Bronchial epithelial cell (primary cell): ENCODE results near the gene PRAME. TPM values are rescaled to one million over a fixed set of nuclear protein-coding genes. Genes with fewer than 3 reads are reported as not detected.

Experiments
- DNase-seq: peaks from one replicate; pipeline ENCODE4 v3.0.0-alpha.2; 2010; ENCODE audit warnings: low read depth
- FAIRE-seq: peaks from 2 replicates; lab custom pipeline; 2011; peaks lifted over from hg19 to GRCh38; lab: Jason Lieb, UNC
- H3K27me3 ChIP-seq: 2 replicates; pipeline ENCODE4 v1.5.1; 2011; ENCODE audit warnings: low read length; ENCODE audit not compliant: control insufficient read depth, insufficient read depth
- H3K36me3 ChIP-seq: 2 replicates; pipeline ENCODE4 v1.5.1; 2011; ENCODE audit warnings: low read length; ENCODE audit not compliant: control insufficient read depth, insufficient read depth
- H3K4me3 ChIP-seq: 2 replicates; pipeline ENCODE4 v1.5.1; 2011; ENCODE audit warnings: mild to moderate bottlenecking, low read depth, low read length, control low read depth
- CTCF ChIP-seq: IDR thresholded peaks from 2 replicates; pipeline ENCODE4 v1.5.1; 2011; ENCODE audit warnings: mild to moderate bottlenecking, moderate library complexity, low read length, control low read depth, inconsistent platforms; ENCODE audit not compliant: insufficient read depth, severe bottlenecking
- total RNA-seq: library from RNA; depleted of rRNA; stranded (reverse); fragments of >200 nt; gene quantifications from 2 replicates; pipeline ENCODE4 v1.2.1, GENCODE V29; 2014

PRAME gene
- total RNA-seq, 1 donor from 2014 or later: not detected

- FAIRE-seq (no peak), DNase-seq (no peak)
- Histone ChIP-seq H3K4me3 (no peak overlapping the region), H3K27me3 (no peaks in the 10 kb centered on the region), H3K36me3 (no peaks in the 10 kb centered on the region)
- no peak for TF ChIP-seq CTCF
Observed at GRCh38 chr22:22527312-22527711, 31.8 kb downstream of the PRAME start.

DNA sequence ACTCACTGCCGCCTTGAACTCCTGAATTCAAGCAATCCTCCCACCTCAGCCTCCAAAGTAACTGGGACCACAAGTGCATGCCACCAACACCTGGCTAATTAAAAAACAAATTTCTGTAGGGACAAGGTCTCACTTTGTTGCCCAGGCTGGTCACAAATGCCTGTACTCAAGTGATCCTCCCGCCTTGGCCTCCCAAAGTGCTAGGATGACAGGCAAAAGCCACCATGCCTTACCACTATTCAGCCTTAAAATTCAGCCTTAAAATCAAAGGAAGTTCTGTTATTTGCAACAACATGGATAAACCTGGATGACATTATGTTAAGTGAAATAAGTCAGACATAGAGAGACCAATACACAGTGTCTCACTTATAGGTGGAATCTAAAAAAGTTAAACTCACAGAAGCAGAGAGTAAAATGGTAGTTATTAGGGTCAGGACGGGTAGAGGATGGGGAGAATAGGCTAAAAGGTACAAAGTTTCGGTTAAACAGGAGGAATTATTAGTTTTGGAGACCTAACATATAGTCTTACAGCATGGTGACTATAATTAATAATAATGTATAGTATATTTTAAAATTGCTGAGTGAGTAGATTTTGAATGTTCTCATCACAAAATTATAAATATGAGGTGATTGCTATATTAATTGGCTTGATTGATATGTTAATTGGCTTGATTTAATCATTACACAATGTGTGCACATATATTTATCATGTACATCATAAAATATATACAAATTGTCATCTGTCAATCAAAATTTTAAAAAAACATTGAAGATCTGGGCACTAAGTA lies 32.7 kb downstream of the PRAME start:
- Histone ChIP-seq H3K36me3 (no peaks in the 10 kb centered on the region), H3K27me3 (no peaks in the 10 kb centered on the region), H3K4me3 (no peak overlapping the region)
- FAIRE-seq (no peak), DNase-seq (no peak)
- TF ChIP-seq CTCF: no peak

DNA sequence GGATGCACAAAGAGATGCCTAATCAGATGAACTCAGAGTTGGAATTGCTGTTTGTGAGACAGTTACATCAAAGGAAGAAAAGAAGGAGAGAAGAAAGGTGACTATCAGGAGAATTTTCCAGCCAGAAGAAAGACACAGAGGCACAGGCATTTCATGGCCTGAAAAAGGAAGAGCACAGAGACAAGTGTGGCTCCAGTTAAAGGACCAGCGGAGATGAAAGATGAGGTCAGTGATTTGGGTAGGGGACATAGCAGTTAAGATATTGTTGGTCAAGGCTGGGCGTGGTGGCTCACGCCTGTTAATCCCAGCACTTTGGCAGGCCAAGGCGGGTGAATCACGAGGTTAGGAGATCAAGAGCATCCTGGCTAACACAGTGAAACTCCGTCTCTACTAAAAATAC lies 35.6 kb downstream of the PRAME start:
- H3K36me3 ChIP-seq: no peaks in the 10 kb centered on the region
- H3K27me3 ChIP-seq: no peaks in the 10 kb centered on the region
- no peak overlapping the region for H3K4me3 ChIP-seq
- no peak for TF ChIP-seq CTCF
- FAIRE-seq: peak; percentile 43
- DNase-seq: no peak

GRCh38 chr22:22521631-22522030 lies 37.4 kb downstream of the PRAME start:
- TF ChIP-seq CTCF: no peak
- DNase-seq: no peak
- Histone ChIP-seq H3K27me3 (no peaks in the 10 kb centered on the region), H3K36me3 (no peaks in the 10 kb centered on the region), H3K4me3 (no peak overlapping the region)
- FAIRE-seq: no peak

DNA sequence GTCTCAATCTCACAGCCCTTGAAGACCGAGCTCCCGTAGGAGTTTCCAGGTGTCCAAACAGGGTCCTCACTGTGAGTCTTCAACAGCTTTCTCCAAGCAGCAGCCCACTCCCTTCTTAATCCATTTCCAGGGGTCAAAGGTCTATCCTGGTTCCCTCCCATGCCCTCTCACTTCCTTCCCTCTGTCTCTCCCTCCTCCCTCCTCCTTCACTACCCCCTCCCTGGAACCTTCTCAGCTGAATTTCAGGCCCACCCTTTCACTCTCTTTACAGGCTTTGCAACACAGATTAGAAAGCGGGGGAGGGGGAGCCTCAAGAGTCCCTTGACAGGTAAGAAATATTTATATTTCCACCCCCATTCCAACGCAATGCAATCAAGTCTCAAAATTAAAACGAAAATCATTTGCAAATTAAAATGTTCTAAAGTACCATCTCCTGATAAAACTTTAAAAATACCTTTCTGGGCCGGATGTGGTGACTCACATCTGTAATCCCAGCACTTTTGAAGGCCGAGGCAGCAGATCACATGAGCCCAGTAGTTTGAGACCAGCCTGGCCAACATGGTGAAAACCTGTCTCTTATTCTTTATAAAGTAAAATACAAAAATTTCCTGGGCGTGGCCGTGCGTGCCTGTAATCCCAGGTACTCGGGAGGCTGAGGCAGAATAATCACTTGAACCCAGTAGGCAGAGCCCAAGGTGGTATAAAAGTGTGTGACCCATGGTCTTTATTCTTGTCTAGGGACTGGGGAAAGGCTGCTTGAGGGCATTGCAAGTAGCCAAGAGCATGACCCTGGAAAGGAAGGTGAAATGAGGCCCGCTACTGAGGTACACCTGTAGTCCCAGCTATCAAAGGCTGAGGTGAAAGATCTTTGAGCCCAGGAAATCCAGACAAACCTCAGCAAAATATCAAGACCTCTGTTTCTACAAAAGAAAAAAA lies 38.1 kb downstream of the PRAME start:
- DNase-seq (no peak), FAIRE-seq (no peak)
- no peaks in the 10 kb centered on the region for H3K27me3 ChIP-seq

More for the DNA sequence above, 38.1 kb downstream of the PRAME start:
- Histone ChIP-seq H3K4me3 (no peak overlapping the region), H3K36me3 (no peaks in the 10 kb centered on the region)
- no peak for TF ChIP-seq CTCF
